GM13976 (cell line): Measurements from ENCODE around the gene RAB40A.

Source experiments
- DNase-seq: peaks from one replicate; pipeline ENCODE4 v3.0.0; 2012; ENCODE audit warnings: low spot score
- in situ Hi-C: fragments of 300-500 bp; cut with MboI; formaldehyde crosslinking; loops from one replicate; pipeline ENCODE4 v1.12.0; 2022; ENCODE audit warnings: low sequenced_read_pairs, mixed read lengths, inconsistent platforms; ENCODE audit not compliant: unreplicated experiment
- TF ChIP-seq, protein P1 (sequence below): IDR thresholded peaks from 2 replicates; pipeline ENCODE4 v1.5.1; 2012; ENCODE audit warnings: borderline replicate concordance, mild to moderate bottlenecking; ENCODE audit not compliant: insufficient read depth; ENCODE audit errors: extremely low read depth, missing control alignments, control extremely low read depth

RAB40A gene

DNA sequence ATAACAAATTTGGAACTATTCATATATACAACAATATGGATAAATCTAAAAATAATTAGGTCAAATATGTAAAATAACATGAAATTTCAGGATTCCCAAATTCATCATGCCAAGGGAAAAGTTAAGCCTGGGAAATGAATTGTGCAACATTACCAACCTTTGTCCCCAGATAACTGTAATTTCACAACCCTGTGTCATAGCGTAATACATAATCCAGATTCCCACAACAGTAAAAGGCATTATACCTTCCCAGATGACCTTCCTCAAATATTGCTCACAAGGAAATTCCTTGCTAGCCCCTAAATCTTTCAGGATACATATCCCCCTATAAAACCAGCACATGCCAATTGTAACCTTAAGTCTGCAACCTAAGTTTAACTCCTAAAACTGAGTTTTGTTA lies 32.9 kb upstream of the RAB40A start:
- TF ChIP-seq, protein P1, sequence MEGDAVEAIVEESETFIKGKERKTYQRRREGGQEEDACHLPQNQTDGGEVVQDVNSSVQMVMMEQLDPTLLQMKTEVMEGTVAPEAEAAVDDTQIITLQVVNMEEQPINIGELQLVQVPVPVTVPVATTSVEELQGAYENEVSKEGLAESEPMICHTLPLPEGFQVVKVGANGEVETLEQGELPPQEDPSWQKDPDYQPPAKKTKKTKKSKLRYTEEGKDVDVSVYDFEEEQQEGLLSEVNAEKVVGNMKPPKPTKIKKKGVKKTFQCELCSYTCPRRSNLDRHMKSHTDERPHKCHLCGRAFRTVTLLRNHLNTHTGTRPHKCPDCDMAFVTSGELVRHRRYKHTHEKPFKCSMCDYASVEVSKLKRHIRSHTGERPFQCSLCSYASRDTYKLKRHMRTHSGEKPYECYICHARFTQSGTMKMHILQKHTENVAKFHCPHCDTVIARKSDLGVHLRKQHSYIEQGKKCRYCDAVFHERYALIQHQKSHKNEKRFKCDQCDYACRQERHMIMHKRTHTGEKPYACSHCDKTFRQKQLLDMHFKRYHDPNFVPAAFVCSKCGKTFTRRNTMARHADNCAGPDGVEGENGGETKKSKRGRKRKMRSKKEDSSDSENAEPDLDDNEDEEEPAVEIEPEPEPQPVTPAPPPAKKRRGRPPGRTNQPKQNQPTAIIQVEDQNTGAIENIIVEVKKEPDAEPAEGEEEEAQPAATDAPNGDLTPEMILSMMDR: no peak
- no peak for DNase-seq
- in situ Hi-C loops: no loop called here

DNA sequence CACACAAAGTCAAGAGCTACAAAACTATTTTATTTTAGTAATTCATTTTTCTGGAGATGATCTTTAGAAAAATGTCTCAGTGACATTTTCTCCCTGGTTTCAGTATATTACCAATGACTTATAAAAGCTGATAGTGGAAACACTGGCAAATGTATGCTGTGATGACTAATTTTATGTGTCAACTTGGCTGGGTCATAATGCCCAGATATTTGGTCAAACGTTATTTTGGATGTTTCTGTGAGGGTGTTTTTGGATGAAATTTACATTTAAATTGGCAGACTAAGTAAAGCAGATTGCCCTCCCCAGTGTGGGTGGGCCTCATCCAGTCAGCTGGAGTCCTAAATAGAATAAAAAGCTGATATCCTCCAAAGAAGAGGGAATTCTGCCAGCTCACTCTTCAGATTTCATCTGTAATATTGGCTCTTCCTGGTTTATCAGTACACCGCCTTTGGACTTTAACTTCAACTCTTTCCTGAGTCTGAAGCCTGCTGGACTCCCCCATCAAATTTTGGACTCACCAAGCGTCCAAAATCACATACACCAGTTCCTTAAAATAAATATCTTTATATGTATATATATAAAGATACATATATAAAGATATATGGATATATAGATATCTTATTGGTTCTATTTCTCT lies 31.2 kb upstream of the RAB40A start:
- no peak for DNase-seq
- in situ Hi-C loops: no loop called here
- TF ChIP-seq, protein P1: no peak

DNA sequence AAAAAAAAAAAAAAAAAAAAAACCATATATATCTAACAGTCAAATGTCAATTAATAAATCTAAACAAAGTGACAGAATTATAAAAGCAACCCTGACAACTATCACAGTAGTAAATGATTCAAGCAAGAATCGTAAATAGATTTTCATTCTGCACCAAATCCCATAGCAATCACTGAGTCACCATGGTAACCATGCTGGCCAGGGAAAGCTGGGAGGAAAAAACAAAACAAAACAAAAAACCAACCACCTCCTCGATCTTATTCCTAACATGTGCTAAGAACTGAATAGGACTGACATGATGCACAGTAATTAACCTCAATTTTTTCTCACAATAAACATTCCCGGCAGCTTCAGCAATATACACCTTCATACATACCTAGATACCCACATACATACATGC lies 30.6 kb upstream of the RAB40A start:
- TF ChIP-seq, protein P1: no peak
- no peak for DNase-seq
- in situ Hi-C loops: no loop called here

DNA sequence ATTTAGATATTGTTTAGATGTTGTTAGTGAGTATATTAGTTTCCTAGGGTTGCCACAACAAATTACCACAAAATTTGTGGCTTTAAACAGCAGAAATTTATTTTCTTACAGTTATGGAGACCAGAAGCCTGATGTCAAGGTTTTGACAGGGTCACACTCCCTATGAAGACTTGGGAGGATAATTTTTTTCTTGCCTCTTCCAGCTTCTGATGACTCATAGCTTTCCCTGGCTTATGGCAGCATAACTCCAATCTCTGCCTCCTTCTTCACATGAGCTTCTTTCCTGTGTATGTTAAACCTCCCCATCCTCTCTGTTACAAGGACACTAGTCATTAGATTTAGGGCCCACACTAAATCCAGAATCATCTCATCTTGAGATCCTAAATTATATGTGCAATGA lies 20.9 kb upstream of the RAB40A start:
- TF ChIP-seq, protein P1: no peak
- in situ Hi-C loops: no loop called here
- no peak for DNase-seq

DNA sequence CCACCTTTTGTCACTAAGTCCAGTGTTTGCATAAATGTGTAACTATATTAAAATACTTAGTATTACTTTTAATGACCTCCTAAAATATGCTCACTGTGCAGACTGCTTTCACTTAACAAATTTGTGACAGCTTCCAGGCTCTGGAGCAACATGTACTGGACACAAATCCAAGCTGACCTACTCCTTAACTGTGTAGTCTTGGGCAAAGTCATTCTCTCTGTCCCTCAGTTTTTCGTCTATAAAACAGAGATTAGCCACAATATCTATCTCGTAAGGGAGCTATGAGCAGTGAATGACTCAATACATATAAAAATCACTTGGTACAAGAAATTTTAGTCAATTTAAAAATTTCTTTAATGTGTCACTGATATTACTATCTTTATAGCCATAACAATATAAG lies 20.4 kb upstream of the RAB40A start:
- DNase-seq: no peak
- in situ Hi-C loops: no loop called here
- TF ChIP-seq, protein P1: no peak

DNA sequence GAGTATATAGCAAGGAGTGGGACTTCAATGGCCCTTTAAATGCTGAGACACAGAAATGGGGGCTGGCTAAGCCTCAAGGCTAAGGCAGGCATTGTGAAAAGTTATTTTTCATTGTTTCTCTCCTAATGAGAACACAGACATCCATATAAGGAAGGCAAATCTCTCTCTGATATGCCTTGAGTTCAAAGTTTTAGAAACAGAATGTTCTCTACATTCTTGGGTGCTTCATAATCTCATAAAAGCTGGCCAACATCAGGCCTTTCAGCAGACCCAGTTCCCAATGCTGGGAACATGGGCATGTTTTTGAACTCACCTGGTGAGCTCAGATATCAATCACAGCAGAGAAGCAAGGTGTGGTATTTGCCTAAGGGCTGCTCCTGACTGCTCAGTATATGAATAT lies 19.4 kb upstream of the RAB40A start:
- DNase-seq: no peak
- TF ChIP-seq, protein P1: no peak
- in situ Hi-C loops: no loop called here
